H1 (cell line): ENCODE measurements around the gene LRRC2.

ENCODE experiments used
- JUN ChIP-seq: IDR thresholded peaks from 2 replicates; pipeline ENCODE4 v1.6.1; 2011; ENCODE audit warnings: low read depth, mild to moderate bottlenecking, improper control_type of control experiment, low read length
- POLR2A ChIP-seq, 2 experiments: IDR thresholded peaks; 1 replicate in 1 of 2; 2 replicates in 1 of 2; pipeline ENCODE4 v1.6.1; 2011; ENCODE audit warnings: low read depth in 2 of 2, low read length in 2 of 2, mild to moderate bottlenecking in 2 of 2; ENCODE audit errors: control extremely low read depth in 1 of 2
- RAD21 ChIP-seq, 2 experiments: IDR thresholded peaks in 1 of 2; conservative IDR thresholded peaks in 1 of 2; 2 replicates each; pipeline ENCODE4 v1.6.1; 2011; ENCODE audit warnings: low read depth in 2 of 2, low read length in 2 of 2, improper control_type of control experiment in 1 of 2, inconsistent platforms in 1 of 2, mild to moderate bottlenecking in 1 of 2, moderate library complexity in 1 of 2
- RFX5 ChIP-seq: IDR thresholded peaks from 2 replicates; pipeline ENCODE4 v1.6.1; 2011; ENCODE audit warnings: low read depth, low read length, improper control_type of control experiment, borderline replicate concordance
- RNF2 ChIP-seq: fragments of 200-900, 300-1000 bp; sonication (generic); IDR thresholded peaks from 2 replicates; pipeline ENCODE4 v1.7.1; 2016; ENCODE audit warnings: borderline replicate concordance, low read depth, mild to moderate bottlenecking, antibody characterized with exemption, low read length; ENCODE audit not compliant: poor library complexity, severe bottlenecking; ENCODE audit errors: missing control alignments
- SP1 ChIP-seq: IDR thresholded peaks from 2 replicates; pipeline ENCODE4 v1.6.1; 2011; ENCODE audit warnings: low read depth, low read length
- ZNF274 ChIP-seq: IDR thresholded peaks from 2 replicates; pipeline ENCODE4 v1.7.0; 2012; ENCODE audit warnings: low read length, borderline replicate concordance; ENCODE audit errors: extremely low read depth
- TF ChIP-seq, protein P1 (sequence below), 3 experiments: IDR thresholded peaks; 1 replicate in 2 of 3; 2 replicates in 1 of 3; pipeline versions ENCODE4 v1.5.1 to v1.6.1; 2011; ENCODE audit warnings: low read length in 3 of 3, mild to moderate bottlenecking in 3 of 3, inconsistent platforms in 2 of 3, low read depth in 1 of 3, moderate library complexity in 1 of 3; ENCODE audit not compliant: insufficient read depth in 1 of 3; ENCODE audit errors: control extremely low read depth in 1 of 3
- TF ChIP-seq, protein P2 (sequence below): IDR thresholded peaks from 2 replicates; pipeline ENCODE4 v1.6.1; 2012; ENCODE audit warnings: inconsistent platforms
- TF ChIP-seq, protein P3 (sequence below): IDR thresholded peaks from 2 replicates; pipeline ENCODE4 v1.6.1; 2011; ENCODE audit warnings: low read length, improper control_type of control experiment

DNA sequence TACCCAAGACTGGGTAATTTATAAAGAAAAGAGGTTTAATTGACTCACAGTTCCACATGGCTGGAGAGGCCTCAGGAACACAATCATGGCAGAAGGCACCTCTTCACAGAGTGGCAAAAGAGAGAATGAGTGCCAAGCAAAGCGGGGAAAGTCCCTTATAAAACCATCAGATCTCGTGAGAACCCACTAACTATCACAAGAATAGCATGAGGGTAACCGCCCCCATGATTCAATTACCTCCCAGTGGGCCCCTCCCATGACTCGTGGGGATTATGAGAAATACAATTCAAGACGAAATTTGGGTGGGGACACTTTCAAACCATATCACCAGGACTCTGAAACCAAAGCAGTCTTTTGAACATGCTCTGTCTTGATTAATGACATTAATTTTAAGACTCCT, 61.3 kb downstream of the LRRC2 start:
- no peak for TF ChIP-seq RAD21 (IDR thresholded peaks at IDR 0.05 in 1 of 2, conservative IDR thresholded peaks at IDR 0.05 in 1 of 2; ENCODE audit: low read depth in 2 of 2, low read length in 2 of 2)
- TF ChIP-seq, protein P1, sequence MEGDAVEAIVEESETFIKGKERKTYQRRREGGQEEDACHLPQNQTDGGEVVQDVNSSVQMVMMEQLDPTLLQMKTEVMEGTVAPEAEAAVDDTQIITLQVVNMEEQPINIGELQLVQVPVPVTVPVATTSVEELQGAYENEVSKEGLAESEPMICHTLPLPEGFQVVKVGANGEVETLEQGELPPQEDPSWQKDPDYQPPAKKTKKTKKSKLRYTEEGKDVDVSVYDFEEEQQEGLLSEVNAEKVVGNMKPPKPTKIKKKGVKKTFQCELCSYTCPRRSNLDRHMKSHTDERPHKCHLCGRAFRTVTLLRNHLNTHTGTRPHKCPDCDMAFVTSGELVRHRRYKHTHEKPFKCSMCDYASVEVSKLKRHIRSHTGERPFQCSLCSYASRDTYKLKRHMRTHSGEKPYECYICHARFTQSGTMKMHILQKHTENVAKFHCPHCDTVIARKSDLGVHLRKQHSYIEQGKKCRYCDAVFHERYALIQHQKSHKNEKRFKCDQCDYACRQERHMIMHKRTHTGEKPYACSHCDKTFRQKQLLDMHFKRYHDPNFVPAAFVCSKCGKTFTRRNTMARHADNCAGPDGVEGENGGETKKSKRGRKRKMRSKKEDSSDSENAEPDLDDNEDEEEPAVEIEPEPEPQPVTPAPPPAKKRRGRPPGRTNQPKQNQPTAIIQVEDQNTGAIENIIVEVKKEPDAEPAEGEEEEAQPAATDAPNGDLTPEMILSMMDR (IDR thresholded peaks at IDR 0.05; ENCODE audit: control extremely low read depth in 1 of 3, insufficient read depth in 1 of 3, low read depth in 1 of 3, low read length in 3 of 3), result no peak
- TF ChIP-seq RFX5, result no peak
- no peak for TF ChIP-seq JUN
- TF ChIP-seq RNF2, result no peak
- TF ChIP-seq, protein P2, sequence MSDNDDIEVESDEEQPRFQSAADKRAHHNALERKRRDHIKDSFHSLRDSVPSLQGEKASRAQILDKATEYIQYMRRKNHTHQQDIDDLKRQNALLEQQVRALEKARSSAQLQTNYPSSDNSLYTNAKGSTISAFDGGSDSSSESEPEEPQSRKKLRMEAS, result no peak
- TF ChIP-seq POLR2A (IDR thresholded peaks at IDR 0.05; ENCODE audit: control extremely low read depth in 1 of 2, low read depth in 2 of 2, low read length in 2 of 2), result no peak
- TF ChIP-seq ZNF274, result no peak
- TF ChIP-seq, protein P3, sequence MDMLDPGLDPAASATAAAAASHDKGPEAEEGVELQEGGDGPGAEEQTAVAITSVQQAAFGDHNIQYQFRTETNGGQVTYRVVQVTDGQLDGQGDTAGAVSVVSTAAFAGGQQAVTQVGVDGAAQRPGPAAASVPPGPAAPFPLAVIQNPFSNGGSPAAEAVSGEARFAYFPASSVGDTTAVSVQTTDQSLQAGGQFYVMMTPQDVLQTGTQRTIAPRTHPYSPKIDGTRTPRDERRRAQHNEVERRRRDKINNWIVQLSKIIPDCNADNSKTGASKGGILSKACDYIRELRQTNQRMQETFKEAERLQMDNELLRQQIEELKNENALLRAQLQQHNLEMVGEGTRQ, result no peak
- TF ChIP-seq SP1, result no peak
